22Rv1 (cell line): Measurements from ENCODE around the gene PLGRKT.

ENCODE experiments used
- CTCF ChIP-seq: fragments of 450-650 bp; IDR thresholded peaks from 2 replicates; pipeline ENCODE4 v1.5.1; 2017; ENCODE audit warnings: mild to moderate bottlenecking
- ZFX ChIP-seq: fragments of 450-650 bp; IDR thresholded peaks from 2 replicates; pipeline ENCODE4 v1.6.1; 2017; ENCODE audit warnings: antibody characterized with exemption, borderline replicate concordance

- TF ChIP-seq CTCF: no peak
- TF ChIP-seq ZFX: no peak
Measured at GRCh38 chr9:5375091-5375490, 62.6 kb downstream of the PLGRKT start.
